Measurements from ENCODE around the gene KRTCAP2.
A peak's percentile ranks its signal among the peaks of the same experiment; 100 is the strongest.
"Not testable (repeated sequence)": the region's sequence is repeated elsewhere in the genome, so short reads cannot be mapped to it uniquely, and the experiment has no call there.

KRTCAP2 gene

DNA sequence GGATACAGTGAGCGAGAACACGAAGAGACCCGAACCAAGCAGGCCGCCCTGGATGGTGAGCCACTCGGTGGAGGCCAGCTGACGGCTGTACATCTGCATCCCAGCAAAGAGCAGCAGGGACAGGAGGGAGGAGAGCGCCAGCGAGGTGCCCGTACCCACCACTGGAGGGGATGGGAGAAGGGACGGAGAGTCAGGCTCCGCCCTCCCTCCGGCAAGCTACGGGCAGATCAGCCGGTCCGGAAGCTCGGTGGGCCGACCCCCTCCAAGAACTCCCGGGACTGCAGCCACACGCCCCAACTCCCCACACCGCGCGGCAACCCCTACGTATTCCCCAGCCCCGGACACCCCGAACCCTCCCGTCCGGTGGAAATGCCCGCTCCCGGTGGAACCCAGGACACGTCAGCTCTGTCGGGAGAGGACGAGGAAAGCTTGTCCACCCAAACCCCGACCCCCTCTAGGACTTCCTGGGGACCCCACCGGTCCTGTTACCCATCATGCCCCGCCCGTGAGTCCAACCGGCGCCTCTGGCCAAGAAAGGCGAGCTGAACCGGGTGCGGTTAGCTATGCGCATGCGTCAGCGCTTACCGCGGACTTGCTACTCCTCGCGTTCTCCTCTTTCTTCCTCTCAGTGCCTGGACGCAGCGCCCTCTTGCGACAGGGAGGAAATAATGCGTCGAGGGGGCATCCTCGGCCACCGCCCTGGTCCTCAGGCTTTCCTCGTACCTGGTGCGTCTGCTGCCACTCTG, at the start of gene KRTCAP2:
TSS of gene KRTCAP2 (minus strand) at position 573 of the 746 bp plus-strand sequence. CDS start at position 493, 80 bp downstream.
- peak; percentile 100 for DNase-seq

DNA sequence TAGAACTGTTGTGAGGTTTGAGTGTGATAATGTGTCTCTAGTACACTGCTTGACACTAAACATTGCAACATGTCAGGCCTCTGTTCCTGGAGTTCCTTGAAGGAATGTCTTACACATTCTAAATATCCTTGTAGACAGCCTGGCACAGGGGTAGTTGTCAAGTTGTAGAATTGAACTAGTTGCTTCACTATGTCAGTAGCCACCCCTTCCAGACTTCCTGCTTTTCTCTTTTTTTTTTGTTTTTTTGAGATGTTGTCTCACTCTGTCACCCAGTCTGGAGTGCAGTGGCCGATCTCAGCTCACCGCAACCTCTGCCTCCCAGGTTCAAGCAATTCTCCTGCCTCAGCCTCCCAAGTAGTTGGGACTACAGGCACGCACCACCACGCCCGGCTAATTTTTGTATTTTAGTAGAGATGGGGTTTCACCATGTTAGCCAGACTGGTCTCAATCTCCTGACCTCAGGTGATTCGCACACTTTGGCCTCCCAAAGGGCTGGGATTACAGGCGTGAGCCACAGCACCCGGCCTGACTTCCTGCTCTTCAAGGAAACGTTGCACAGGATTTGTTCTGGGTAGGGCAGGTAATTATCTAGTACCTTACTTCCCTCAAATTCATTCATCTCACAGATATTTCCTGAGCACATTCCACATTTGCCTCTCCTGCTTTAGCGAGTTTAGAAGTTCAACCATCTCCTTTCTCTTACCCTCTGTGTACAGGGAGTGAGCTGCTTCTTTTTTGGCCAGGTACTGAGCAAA, 47.3 kb upstream of the KRTCAP2 start:
- DNase-seq: not testable (repeated sequence)

DNA sequence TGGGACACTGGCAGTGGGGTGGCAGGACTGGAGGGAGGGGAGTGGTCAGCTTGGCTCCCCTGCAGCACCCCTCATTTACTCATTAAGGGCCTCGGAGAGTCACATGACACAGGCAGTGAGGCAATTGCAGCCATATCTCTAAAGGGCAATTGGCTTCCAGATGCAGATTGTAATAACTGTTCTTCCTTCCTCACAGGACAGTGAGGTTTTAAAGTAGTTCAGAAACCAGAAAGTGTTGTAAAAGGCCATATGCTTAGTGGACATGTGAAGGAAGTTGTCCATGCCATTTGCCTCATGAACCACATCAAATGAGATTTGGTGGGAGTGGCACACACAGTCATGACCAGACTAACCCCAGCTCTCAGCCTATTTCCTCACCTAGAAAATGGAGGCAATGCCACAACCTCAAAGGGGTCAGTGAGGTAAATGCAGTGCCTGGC, 46.5 kb upstream of the KRTCAP2 start:
- DNase-seq: no peak

DNA sequence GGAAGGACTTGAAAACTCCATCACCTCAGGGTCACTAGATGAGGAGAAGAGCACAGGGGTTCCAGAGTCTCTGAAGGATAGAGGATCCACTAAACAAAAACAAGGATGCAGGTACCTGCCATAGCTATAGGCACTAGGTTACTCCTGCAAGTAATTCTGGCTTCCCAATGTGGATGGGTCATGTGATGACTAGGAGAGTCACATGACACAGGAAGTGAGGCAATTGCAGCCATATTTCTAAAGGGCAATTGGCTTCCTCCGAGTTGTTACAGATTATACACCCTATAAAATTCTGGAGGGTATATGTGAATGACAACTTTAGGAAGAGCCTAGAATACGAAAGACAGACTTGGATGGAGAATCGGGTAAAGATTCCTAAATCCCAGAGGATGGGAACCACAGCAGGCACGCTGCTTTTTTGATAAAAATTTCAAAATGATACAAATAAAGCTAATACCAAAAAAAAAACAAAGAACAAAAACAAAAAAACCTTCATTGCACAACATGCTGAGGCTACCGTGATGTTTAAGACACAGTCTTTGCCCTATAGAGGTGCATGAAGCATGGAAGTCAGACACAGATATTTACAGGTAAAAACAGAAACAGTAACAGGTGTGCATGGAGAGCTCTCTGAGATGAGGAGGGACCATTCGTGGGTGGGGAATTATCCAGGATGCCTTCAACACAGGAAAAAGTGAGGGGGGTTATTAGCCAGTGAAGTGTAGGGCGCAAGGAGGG, 45.9 kb upstream of the KRTCAP2 start:
- peak; percentile 69 for DNase-seq

DNA sequence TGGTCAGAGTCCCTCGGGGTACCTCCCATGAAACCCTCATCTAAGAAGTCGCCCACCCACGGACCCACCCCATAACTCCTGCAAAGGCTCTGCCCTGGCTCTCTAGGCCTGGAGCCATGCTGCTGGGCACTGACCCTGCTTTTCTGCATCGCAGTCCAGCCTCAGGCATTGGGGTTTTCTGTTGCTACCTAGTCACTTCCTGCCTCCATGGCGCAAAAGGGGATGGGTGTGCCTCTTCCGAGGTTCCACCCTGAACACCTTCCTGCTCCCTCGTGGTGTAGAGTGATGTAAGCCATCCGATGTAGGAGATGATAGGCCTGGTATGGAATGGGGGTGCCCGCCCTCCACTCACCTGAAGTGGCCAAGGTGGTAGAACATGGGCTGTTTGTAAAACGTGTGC, 41.6 kb upstream of the KRTCAP2 start:
- DNase-seq: not testable (repeated sequence)

DNA sequence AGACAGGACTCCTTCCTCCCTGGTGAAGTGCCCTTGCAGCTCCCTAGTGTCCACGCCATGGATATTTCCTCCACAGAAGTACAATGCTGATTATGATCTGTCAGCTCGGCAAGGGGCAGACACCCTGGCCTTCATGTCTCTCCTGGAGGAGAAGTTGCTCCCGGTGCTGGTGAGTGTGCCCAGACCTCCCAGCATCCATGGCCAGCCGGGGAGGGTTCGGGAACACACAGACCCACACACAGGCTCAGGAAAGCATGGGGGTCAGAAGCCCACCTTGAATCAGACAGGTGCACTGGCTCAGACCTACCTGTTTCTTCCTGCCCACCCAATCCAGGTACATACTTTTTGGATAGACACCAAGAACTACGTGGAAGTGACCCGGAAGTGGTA, 38.9 kb upstream of the KRTCAP2 start:
- DNase-seq: not testable (repeated sequence)

DNA sequence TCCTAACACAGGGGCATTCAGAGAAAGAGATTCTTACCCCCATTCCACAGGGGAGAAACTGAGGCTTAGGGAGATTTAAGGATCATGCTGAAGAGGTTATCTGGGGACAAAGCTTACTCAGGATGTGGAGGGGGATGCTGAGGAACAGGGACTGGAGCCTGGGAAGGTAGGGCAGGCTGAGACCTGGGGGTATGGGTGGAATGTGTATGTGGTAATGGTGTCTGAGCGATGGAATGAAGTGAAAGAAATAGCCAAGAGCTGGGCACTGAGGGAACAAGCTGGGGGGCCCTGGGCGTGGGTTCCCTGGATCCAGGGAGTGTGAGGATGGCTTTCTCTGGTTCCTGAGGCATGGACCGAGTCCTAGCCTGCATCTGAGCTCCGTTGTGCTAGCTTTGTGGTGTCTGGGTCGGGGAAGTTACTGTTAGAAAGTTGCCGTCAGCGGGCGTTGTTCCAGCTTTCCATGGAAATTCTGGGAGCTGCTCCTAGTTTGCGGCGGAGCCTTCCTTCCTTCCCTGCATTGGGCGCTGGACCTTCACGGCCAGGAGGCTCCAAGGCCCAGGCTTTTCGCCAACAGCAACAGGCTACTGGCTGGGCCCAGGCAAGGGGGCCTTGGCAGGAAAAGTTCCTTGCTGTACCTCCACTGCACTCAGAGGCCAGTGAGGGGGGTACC, 38.4 kb upstream of the KRTCAP2 start:
- DNase-seq: not testable (repeated sequence)

DNA sequence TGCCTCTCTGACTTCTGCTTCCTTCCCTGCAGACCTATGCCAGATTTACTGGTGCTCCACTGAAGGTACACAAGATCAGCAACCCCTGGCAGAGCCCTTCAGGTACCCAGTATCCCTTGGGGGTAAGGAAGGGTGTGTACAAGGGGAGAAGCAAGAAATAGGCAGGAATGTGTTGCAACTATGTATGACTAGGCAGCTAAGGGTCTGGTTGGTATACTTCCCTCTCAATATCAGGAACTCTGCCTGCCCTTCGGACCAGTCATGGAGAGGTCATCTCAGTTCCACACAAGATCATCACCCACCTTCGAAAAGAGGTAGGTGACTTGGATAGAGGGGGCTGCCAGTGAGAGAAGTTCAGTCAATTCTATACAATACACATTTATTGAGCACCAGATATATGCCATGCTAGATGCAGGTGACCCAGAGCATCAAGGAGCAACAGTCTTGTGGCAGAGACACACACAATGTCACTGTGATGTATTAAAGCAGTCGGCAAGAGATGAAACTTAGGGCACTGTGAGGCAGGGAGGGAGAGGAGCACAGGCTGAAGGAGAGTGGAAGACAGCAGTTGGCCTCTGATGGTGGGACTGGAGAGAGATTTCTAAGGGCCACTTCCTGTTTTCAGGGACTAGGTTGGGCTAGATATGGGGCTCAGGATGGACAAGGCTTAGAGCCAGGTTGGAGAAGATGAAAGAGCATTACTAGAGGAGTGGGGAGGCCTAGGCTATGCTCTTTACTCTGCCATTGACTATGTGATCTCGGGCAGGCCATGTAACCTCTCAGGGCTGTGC, 37.4 kb upstream of the KRTCAP2 start:
- DNase-seq: no peak

DNA sequence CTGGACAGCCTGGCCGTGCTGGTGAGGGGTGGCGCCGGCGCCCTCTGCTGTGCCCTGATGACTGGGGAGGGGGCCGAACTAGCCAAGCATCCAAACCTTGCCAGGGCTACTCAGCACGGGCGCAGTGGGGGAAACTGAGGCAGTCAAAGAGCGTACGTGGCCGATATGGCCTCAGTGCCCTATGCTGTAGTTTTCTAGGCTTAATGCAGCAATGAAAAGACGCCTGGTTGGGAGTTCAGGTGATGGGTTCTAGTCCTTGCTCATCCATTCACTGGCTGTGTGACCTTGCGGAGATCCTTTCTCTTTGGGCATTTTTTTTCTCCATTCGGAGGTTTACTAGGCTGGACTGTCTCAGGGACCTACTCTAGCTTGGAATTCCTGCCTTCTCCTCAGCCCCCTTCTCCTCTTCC, 36.2 kb upstream of the KRTCAP2 start:
- no peak for DNase-seq

DNA sequence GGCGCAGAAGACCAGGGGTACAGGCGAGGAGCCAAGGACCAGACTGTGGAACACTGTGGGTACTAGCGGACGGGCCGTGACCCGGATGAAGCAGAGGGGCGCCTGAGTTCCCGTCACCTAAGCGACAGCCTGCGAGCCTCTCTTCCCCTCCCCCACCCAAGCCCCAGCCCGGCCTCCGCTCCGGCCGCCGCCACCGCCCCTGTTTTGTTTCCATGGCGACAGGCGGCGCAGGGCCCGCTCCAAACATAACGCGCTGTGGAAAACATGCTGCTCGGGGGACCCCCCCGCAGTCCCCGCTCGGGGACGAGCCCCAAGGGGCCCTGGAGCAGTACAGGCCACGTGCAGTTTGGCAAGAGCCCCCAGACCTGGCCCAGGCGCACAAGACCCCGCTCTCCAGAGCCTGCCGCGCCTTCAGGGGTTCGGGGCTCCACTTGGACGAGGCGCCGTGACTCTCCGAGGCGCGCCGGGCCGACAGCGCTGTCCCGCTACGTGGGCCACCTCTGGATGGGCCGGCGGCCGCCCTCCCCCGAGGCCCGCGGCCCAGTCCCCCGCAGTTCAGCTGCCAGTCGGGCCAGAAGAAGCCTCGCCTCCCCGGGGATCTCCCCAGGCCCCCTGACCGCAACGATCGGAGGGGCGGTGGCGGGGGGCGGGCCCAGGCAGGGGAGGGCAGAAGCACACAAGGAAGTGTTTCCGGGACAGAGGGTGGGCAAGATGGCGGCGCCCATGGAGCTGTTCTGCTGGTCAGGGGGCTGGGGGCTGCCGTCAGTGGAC, 35.6 kb upstream of the KRTCAP2 start, which contains the start of gene MTX1:
TSS of gene MTX1 (plus strand) at position 155 of the 771 bp plus-strand sequence. CDS start at position 265, 110 bp downstream.
- DNase-seq: peak; percentile 93

DNA sequence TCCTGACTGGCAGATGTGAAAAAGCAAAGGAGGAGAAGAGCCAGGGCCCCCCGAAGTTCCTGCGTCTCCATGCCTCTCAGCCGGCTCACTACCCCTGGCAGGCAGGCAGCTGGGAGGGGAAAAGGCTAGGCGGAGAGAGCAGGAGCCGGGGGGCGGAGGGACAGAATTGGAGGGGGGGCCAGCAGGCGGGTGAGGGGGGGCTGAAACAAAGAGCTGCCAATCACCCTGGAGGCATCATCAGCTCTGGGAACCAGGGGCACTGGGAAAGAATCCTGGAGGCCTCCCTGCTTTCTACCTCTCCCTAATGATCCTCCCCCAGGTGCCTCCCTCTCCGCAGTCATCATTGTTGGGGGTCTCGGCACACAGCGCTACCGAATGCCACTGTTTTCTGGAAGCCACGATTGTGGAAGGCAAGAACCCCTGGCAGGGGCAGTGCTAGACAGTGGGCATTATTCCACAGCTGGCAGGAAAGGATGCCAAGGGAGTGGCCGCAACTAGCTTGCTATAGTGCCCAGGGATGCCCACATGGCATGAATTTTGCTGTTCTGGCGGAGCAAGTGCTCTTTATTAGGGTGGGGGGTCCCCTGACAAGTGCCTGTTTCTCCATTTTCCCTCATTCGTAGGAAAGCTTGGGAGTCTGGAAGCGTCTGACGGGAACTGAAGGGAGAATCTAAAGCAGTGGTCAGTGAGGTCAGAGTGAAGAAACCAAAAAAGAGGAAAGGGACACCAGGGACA, 34.9 kb upstream of the KRTCAP2 start, which contains the start of gene THBS3:
TSS of gene THBS3 (minus strand) at position 92 of the 735 bp plus-strand sequence. CDS start at position 71, 21 bp downstream.
- DNase-seq: peak; percentile 95

DNA sequence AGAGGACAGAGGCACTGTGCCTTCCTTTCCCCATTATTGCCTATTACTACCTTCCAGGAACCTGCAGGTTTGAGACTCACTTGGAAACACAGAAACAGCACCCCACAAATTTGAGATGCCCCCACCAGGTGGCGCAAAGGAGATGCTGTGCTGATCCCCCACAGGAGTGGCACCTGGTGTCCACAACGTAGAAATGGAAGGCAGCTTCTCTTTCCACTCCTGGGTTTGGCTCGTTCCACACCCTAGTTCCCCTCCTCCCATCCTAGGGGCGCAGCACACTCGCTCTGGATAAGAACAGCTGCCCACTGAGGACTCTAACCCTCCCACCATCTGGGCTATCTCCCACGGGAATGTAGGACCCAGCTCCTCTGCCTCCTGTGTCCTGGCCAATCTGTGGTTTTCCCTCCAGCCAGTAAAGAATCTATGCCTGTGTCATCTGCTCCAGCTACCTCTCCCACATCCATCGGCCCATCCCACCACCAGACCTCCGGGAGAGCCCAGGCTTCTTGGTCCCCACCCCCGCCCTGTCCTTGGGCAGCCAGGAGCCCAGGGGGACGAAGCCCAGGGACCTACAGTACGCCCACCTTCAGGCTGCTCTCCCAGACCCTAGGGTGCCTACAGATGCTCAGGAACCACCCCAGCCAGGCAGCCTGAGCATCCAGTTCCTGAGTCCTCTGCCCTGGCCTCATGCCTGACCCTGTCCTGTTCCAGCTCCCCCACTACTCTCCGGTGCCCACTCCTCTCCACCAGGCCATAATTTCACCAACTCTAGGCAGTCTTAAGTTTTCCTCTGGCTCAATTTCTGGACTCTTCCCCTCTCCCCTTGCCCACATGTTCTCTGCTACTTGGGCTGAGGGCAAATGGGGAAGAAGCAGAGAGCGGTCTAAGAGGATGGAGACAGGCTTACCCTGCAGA, 34.0 kb upstream of the KRTCAP2 start:
- peak; percentile 96 for DNase-seq

DNA sequence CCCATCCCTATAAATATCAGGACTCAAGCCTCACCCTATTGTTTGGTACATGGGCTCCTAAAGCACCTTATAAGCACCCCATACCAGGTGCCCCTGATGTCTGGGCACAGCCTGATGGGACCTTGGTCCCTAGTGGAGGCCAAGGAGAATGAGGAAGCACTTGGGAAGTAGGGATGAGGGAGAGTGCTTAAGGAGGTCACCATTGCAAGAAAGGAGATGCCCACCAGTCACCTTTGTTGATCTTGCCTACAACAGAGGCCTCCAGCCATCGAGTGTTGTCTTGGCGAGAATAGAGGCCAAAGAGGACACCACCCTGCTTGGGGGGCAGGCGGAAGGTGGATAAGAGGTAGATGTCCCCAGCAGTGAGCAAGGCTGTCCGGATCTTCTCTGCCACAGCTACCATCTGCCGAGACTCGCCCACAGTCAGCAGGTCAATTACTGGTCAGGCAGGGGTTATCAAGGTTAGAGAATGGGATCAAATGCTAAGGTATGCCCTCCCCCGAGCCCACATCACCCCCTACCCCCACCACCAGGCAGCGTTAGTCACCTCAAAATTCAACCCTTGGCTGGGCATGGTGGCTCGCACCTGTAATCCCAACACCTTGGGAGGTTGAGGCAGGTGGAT, 33.0 kb upstream of the KRTCAP2 start:
- DNase-seq: no peak

DNA sequence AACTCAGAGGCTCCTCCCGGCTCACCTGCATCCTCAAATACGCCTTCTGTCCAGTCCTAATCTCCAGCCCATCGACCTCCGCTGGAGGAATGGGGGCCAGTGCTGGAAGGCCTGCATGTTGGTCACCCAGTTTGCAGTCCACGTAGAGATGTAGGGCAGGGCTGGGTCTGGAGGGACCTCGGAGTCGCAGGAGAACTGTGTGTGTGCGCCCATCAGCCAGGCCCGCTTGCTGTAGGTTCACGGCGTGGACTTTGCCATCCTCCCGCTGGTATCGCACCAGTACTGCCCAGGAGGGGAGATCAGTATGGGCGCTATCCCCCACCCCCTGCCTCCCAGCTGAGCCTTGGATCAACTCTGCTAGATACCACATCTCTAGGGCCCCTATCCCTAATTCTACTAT, 31.9 kb upstream of the KRTCAP2 start:
- no peak for DNase-seq

DNA sequence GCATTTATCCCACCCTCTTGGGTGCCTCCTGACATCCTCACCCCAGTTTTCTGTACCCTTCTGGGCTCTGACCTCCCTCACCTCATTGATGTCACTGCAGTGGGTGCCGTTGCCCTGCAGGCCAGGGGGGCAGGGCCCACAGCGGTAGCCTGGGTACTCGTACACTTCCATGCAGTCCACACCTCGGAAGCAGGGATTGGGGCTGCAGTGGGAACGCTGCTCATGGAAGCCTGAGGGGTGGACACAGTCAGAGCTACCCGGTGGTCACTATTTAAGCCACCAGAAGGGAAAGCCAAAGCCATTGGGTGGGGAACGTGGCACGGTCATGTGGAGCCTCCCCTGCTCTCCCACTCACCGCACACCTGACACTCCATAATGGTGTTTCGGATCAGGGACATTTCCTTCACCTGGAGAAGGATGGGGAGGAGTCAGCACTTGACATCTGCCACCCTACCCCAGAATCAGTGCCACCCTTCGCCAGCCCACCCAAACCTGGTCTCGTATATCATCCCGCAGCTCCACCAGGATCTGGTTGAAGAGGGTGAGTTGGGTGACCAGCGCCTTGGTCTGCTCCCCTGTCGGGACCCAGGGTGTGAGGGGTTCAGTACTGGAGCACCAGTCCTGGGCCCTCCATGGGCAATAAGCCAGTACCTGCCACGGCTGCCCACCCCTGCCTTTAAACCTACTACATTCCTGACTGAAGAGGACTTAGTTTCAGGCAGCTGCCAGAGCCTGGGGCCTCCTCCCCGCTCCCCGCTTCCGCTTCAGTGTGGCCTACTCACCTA, 29.8 kb upstream of the KRTCAP2 start:
- DNase-seq: no peak

DNA sequence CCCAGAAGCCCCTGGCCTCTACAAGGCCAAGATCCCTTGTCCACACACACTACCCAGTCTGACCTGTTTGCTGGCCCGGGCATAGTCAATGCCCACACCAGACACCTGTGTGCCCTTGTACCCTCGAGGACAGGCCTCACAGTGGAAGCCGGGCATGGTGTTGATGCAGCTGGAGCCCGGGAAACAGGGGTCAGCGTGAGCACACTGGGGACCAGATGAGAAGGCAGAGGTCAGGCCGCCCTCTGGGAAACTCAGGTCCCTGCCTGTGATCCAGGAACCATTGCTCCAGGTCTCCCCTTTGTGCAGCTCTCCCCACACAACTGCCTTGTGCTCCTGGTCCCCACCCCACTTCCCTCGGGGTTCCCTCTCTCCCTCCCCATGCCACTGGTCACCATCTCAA, 29.1 kb upstream of the KRTCAP2 start:
- DNase-seq: no peak

DNA sequence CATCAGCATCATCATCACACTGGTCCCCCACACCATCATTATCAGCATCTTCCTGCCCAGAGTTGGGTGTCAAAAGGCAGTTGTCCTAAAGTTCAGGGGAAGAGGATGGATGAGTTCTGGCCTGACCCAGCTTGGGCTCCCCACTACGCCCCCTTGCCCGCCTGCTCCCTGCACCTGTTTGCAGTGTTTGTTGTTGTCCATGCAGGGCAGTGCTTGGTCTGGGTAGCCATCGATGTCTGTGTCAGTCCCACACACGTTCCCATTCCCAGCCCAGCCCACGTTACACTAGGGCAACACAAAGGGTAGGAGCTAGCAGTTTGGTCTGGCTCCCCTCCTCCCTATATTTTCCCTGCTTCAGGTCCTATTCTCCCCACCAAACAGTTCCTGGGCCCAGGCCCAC, 27.8 kb upstream of the KRTCAP2 start:
- no peak for DNase-seq

DNA sequence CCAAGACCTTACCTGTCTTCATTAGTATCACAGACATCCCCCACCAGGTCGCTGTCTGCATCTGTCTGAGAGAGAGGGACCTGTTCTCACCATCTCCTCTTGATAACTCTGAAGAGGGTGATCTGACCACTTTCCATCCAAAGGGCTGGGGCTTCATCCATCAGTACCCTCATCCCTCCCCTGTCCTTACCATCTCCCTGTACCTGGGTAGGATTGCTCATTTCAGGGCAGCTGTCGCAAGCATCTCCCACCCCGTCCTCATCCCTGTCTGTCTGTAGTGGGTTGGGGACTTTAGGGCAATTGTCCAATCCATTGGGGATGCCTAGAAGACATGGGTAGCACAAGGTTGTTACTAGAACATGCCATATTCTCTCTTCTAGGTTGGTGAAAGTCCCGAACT, 26.7 kb upstream of the KRTCAP2 start:
- no peak for DNase-seq

Data from NCI-H345 (cell line).